GM04503 (cell line): ENCODE measurements around the gene TMEM163.

ENCODE experiments used
- DNase-seq: peaks from one replicate; pipeline ENCODE4 v3.0.0-alpha.2; 2012; ENCODE audit warnings: low read depth

Gene TMEM163

DNA sequence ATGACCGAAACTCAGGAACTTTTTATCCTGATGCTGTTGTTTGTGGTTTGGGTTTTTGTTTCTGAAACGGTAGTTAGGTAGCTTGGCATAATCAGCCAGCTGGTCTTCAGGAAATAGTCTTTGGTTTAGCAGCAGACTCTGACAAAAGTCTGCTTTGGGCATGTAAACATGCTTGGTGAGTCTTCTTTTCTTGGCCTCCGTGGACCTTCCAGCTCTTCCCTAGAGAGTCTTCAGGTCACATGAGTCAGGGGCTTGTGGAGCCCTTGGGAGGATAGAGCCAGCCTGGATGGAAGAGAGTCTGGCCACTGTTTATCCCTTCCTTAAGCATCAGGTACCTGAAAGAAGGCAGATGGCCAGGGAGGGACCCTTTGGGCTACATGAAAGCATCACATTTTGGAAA is 310.4 kb downstream of the TMEM163 start:
- no peak for DNase-seq

DNA sequence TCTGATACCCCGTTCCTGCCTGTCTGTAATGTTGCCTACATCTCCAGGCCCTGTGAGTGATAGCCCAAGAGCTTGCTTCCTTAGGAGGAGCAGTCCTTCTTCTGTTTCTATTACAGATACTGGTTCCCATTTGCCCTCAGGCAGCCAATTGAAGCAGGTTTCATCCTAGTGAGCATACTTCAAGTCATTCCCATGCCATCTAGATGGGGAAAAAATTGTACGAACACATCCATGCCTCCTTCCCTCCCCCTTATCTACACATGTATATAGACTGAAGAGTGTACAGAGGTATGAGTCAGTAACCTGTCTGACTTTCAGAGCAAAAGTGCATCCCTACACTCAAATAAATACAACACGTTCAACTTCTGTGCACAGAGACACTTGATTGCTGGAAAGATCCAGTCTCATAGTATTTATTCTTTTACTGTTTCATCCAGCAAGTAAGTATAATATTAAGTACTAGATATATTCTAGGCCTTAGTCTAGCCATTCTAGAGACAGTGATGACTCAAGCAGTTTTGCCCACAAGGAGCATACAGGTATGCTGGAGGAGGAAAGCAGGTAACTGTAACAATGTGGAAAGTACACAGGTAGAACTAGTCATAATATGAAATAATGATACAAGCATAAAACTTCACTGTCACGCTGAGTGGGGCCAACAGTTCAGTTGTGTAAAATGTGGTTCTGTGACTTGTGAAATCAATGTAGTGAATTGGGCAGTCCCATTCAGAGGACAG is 311.5 kb downstream of the TMEM163 start:
- no peak for DNase-seq

DNA sequence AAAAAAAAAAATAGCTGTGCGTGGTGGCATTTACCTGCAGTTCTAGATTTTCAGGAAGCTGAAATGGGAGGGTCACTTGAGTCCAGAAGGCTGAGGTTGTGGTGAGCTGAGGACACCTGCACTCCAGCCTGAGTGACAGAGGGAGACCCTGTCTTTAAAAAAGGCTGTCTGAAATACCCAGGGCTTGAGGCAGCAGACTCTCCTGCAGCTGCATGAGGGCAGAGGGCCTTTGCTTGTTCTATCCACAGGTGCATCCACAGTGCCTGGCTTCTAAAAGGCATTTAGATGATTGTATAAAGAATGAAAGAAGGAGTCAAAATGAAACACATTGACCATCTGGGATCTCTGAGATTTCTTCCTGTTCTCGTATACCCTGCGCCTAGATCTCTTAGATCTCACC is 312.1 kb downstream of the TMEM163 start:
- no peak for DNase-seq

DNA sequence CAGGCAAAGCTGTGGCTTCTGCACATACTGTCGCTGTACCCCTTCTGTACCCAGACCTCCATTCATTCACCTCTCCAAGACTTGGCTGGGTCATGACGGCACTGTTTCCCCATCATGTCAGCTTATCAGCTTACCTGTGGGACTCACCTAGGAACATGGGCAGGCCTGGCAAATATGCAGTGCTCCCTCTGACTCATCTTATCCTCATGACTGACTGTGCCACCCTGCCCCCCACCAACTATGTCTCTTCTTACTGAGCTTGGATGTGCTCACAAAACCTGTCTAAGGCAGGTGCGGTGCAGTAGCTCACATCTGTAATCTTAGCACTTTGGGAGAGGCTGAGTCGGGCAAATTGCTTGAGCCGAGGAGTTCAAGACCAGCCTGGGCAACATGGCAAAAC is 312.5 kb downstream of the TMEM163 start:
- no peak for DNase-seq
